IPS DF 6.9 (cell line): ENCODE results near the gene PCDH11X.
"Not testable (repeated sequence)": the region's sequence is repeated elsewhere in the genome, so short reads cannot be mapped to it uniquely, and the experiment has no call there.

Source experiments
- DNase-seq: peaks from one replicate; pipeline ENCODE4 v3.0.0-alpha.2; 2013; ENCODE audit warnings: low read depth, low spot score
- H3K27ac ChIP-seq: one replicate; pipeline ENCODE4 v1.5.1; 2013; ENCODE audit warnings: low read length, control low read depth
- H3K27me3 ChIP-seq: 2 replicates; pipeline ENCODE4 v1.6.1; 2013; ENCODE audit warnings: mild to moderate bottlenecking, low read length; ENCODE audit not compliant: control insufficient read depth, insufficient read depth
- H3K36me3 ChIP-seq: 2 replicates; pipeline ENCODE4 v1.6.1; 2013; ENCODE audit warnings: low read length; ENCODE audit not compliant: control insufficient read depth, insufficient read depth
- H3K4me1 ChIP-seq: 2 replicates; pipeline ENCODE4 v1.6.1; 2013; ENCODE audit warnings: low read length; ENCODE audit not compliant: control insufficient read depth, insufficient read depth
- H3K4me3 ChIP-seq: 2 replicates; pipeline ENCODE4 v1.5.1; 2013; ENCODE audit warnings: mild to moderate bottlenecking, low read length
- H3K9me3 ChIP-seq: 2 replicates; pipeline ENCODE4 v1.6.1; 2013; ENCODE audit warnings: low read length, inconsistent platforms; ENCODE audit not compliant: control insufficient read depth, insufficient read depth
- WGBS: extraction: QIAGEN DNeasy Blood & Tissue Kit; methylation state at CpG from one replicate; pipeline ENCODE4 v1.1.7; 2013; ENCODE audit warnings: mixed read lengths, missing lambda C conversion rate; ENCODE audit not compliant: insufficient read length, insufficient coverage; 5-methylcytosine and 5-hydroxymethylcytosine counted together

Gene PCDH11X

GRCh38 chrX:91825321-91825720 lies 46.1 kb downstream of the PCDH11X start:
- H3K4me1 ChIP-seq, DNase-seq, H3K4me3 ChIP-seq, H3K27me3 ChIP-seq, H3K27ac ChIP-seq, H3K9me3 ChIP-seq, H3K36me3 ChIP-seq: not testable (repeated sequence)
- WGBS: no CpG with 5 or more reads among the region's 24 CpGs
